ENCODE data around the gene GNG14.

The GNG14 gene

DNA sequence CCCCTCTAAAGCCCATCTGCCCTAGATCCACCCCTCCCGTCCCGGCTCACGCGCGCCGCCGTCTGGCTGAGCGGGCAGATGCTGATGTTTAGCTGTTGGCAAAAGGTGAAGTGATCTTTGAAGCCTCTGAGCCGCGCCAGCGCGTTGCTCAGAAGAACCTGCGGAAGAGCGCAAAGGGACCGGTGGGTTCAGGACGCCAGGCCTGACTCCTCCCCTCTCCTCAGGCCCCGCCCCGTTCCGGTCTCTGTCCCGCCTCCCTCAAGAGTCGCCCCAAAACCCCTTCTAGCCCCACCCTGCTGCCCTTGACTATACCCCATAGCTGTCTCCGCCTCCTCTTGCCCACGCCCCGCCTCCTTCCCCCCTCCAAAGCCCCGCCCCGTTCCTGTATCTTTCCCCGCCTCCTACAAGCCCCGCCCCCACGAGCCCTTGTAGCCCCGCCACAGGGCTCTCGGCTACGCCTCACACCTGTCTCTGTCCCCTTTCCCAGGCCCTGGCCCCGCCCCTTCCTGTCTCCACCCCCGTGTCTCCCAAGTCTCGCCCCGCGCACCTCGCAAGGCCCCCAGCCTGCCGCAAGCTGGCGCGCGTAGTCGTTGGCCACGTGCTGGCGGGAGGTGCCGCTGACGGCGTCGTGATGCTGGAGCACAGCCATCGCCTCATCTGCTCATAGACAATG, 30.8 kb upstream of the GNG14 start:
- H3K4me3 ChIP-seq (replicated peaks; ENCODE audit: insufficient read depth, low read length): no peak overlapping the region
- no peak overlapping the region for H3K27ac ChIP-seq (replicated peaks)
- TF ChIP-seq POLR2AphosphoS5 (IDR thresholded peaks at IDR 0.05; ENCODE audit: low read depth) (peak; percentile 22; the same call in 1 of the 2 replicates), GABPA (IDR thresholded peaks at IDR 0.05; ENCODE audit: low read depth) (no peak), SPI1 (IDR thresholded peaks at IDR 0.05; ENCODE audit: borderline replicate concordance, low read depth) (no peak)
- H3K27me3 ChIP-seq (ENCODE audit: insufficient read depth, poor library complexity, severe bottlenecking): no peaks in the 10 kb centered on the region
- DNase-seq (ENCODE audit: low read depth in 1 of 2, low spot score in 1 of 2): no peak

DNA sequence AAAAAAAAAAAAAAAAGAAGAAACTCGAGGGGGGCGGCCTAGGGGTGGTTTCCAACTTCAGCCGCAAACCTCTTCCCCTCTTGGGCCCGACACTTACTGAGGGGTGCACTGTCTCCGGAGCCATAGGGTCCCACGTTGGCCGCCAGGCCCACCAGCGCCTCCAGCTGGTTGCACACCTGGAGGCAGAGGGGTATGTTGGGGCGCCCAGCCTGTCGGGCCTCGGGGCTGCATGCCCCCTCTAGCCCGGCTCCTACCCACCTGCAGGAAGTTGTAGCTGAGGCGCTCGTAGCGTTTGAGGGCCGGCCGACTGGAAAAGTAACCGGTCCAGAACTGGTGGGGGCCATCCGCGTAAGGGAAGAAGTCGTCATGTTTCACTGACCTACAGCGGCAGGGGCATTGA, 29.8 kb upstream of the GNG14 start:
- DNase-seq (ENCODE audit: low read depth in 1 of 2, low spot score in 1 of 2): no peak
- no peak overlapping the region for H3K27ac ChIP-seq (replicated peaks)
- TF ChIP-seq, protein P1, sequence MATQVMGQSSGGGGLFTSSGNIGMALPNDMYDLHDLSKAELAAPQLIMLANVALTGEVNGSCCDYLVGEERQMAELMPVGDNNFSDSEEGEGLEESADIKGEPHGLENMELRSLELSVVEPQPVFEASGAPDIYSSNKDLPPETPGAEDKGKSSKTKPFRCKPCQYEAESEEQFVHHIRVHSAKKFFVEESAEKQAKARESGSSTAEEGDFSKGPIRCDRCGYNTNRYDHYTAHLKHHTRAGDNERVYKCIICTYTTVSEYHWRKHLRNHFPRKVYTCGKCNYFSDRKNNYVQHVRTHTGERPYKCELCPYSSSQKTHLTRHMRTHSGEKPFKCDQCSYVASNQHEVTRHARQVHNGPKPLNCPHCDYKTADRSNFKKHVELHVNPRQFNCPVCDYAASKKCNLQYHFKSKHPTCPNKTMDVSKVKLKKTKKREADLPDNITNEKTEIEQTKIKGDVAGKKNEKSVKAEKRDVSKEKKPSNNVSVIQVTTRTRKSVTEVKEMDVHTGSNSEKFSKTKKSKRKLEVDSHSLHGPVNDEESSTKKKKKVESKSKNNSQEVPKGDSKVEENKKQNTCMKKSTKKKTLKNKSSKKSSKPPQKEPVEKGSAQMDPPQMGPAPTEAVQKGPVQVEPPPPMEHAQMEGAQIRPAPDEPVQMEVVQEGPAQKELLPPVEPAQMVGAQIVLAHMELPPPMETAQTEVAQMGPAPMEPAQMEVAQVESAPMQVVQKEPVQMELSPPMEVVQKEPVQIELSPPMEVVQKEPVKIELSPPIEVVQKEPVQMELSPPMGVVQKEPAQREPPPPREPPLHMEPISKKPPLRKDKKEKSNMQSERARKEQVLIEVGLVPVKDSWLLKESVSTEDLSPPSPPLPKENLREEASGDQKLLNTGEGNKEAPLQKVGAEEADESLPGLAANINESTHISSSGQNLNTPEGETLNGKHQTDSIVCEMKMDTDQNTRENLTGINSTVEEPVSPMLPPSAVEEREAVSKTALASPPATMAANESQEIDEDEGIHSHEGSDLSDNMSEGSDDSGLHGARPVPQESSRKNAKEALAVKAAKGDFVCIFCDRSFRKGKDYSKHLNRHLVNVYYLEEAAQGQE (IDR thresholded peaks at IDR 0.05; ENCODE audit: insufficient replicate concordance, low read depth): no peak
- TF ChIP-seq POLR2AphosphoS5 (IDR thresholded peaks at IDR 0.05; ENCODE audit: low read depth) (no peak), GABPA (IDR thresholded peaks at IDR 0.05; ENCODE audit: low read depth) (no peak), SPI1 (IDR thresholded peaks at IDR 0.05; ENCODE audit: borderline replicate concordance, low read depth) (no peak)
- TF ChIP-seq, protein P2, sequence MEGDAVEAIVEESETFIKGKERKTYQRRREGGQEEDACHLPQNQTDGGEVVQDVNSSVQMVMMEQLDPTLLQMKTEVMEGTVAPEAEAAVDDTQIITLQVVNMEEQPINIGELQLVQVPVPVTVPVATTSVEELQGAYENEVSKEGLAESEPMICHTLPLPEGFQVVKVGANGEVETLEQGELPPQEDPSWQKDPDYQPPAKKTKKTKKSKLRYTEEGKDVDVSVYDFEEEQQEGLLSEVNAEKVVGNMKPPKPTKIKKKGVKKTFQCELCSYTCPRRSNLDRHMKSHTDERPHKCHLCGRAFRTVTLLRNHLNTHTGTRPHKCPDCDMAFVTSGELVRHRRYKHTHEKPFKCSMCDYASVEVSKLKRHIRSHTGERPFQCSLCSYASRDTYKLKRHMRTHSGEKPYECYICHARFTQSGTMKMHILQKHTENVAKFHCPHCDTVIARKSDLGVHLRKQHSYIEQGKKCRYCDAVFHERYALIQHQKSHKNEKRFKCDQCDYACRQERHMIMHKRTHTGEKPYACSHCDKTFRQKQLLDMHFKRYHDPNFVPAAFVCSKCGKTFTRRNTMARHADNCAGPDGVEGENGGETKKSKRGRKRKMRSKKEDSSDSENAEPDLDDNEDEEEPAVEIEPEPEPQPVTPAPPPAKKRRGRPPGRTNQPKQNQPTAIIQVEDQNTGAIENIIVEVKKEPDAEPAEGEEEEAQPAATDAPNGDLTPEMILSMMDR (IDR thresholded peaks at IDR 0.05; ENCODE audit: insufficient read depth, low read length): no peak
- no peaks in the 10 kb centered on the region for H3K27me3 ChIP-seq (ENCODE audit: insufficient read depth, poor library complexity, severe bottlenecking)
- H3K4me3 ChIP-seq (replicated peaks; ENCODE audit: insufficient read depth, low read length): no peak overlapping the region

DNA sequence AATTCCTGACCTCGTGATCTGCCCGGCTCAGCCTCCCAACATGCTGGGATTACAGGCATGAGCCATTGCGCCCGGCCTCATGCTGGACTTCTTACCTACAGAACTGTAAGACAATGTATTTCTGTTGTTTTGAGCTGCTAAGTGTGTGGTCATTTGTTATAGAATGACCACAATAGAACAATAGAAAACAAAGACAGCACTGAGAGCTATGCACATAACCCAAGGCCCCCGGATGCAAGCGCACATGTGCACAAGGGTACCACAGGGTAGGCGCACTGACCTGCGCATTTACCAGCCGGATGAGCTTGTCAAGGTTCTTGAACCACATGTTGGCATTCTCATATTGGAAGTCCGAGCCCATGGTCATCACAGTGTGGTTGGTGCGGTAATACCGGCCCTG, 26.8 kb upstream of the GNG14 start:
- no peak overlapping the region for H3K27ac ChIP-seq (replicated peaks)
- no peaks in the 10 kb centered on the region for H3K27me3 ChIP-seq (ENCODE audit: insufficient read depth, poor library complexity, severe bottlenecking)
- TF ChIP-seq SPI1 (IDR thresholded peaks at IDR 0.05; ENCODE audit: borderline replicate concordance, low read depth) (no peak), GABPA (IDR thresholded peaks at IDR 0.05; ENCODE audit: low read depth) (no peak), POLR2AphosphoS5 (IDR thresholded peaks at IDR 0.05; ENCODE audit: low read depth) (no peak)
- TF ChIP-seq, protein P2 (IDR thresholded peaks at IDR 0.05; ENCODE audit: insufficient read depth, low read length): no peak
- TF ChIP-seq, protein P1 (IDR thresholded peaks at IDR 0.05; ENCODE audit: insufficient replicate concordance, low read depth): no peak
- H3K4me3 ChIP-seq (replicated peaks; ENCODE audit: insufficient read depth, low read length): no peak overlapping the region
- no peak for DNase-seq (ENCODE audit: low read depth in 1 of 2, low spot score in 1 of 2)

DNA sequence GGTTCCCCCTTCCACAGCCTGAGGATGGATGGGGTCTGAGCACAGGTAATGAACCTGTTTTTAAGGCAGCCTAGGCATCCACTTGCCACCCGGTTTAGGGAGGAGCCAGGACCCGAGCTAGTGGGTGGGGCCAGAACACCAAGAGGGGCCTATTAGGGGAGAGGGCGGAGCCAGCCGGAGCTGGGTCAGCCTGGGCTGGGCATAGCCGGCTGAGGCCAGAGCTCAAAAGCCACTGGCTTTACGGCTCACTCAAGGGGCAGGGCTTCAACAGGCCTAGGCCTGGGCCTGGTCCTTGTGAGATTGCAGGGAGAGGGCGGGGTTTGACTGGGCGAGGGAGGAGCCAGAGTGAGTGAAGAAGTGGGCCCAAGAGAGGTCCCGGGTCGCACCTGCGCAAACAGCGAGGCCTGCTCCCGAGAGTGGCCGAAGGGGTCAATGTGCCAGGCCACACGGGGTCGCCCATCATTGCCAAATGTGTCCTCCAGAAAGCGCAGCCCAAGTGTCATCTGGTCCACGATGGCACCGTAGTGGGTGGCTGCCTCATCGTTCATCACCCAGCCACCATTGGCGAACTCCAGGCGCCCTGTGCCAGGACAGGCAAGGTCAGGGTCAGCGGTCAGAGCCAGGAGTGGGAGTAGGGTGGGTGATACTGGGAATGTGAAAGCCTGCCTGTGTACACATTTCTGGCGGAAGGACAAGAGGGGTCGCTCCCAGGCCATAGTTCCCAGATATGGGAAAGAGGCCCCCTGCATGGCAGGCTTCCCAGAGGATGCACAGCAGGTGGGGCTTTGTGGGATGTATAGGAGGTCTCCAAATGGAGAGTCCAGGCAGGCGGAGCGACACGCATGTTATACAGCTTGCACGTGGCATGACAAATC, 23.2 kb upstream of the GNG14 start:
- Histone ChIP-seq H3K4me3 (replicated peaks; ENCODE audit: insufficient read depth, low read length) (no peak overlapping the region), H3K27ac (replicated peaks) (peak overlapping the region; percentile 85), H3K27me3 (ENCODE audit: insufficient read depth, poor library complexity, severe bottlenecking) (no peaks in the 10 kb centered on the region)
- TF ChIP-seq, protein P2 (IDR thresholded peaks at IDR 0.05; ENCODE audit: insufficient read depth, low read length): no peak
- TF ChIP-seq GABPA (IDR thresholded peaks at IDR 0.05; ENCODE audit: low read depth): no peak
- TF ChIP-seq, protein P1 (IDR thresholded peaks at IDR 0.05; ENCODE audit: insufficient replicate concordance, low read depth): no peak
- no peak for DNase-seq (ENCODE audit: low read depth in 1 of 2, low spot score in 1 of 2)

Measured in HL-60 (cell line).